Measurements from ENCODE around the gene CFP. TPM values are rescaled to one million over a fixed set of nuclear protein-coding genes. Genes with fewer than 3 reads are reported as not detected.

CFP gene
- total RNA-seq, 2 donors from 2014 or later = 13.1 to 18.9 TPM

GRCh38 chrX:47584714-47585113 lies 45.0 kb downstream of the CFP start:
- no peaks in the 10 kb centered on the region for H3K27me3 ChIP-seq (replicated peaks; ENCODE audit: insufficient read depth)
- H3K36me3 ChIP-seq = peaks cover 3% of the 10 kb centered on the region
- ATAC-seq (ENCODE audit: insufficient number of reproducible peaks, low FRiP score, low read depth) (no peak), DNase-seq (ENCODE audit: low spot score) (no peak)
- peaks cover 2 to 8% of the 10 kb centered on the region in 2 donors for H3K4me1 ChIP-seq (ENCODE audit: control insufficient read depth in 1 of 2, low read depth in 2 of 2)
- TF ChIP-seq, protein P1, sequence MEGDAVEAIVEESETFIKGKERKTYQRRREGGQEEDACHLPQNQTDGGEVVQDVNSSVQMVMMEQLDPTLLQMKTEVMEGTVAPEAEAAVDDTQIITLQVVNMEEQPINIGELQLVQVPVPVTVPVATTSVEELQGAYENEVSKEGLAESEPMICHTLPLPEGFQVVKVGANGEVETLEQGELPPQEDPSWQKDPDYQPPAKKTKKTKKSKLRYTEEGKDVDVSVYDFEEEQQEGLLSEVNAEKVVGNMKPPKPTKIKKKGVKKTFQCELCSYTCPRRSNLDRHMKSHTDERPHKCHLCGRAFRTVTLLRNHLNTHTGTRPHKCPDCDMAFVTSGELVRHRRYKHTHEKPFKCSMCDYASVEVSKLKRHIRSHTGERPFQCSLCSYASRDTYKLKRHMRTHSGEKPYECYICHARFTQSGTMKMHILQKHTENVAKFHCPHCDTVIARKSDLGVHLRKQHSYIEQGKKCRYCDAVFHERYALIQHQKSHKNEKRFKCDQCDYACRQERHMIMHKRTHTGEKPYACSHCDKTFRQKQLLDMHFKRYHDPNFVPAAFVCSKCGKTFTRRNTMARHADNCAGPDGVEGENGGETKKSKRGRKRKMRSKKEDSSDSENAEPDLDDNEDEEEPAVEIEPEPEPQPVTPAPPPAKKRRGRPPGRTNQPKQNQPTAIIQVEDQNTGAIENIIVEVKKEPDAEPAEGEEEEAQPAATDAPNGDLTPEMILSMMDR (IDR thresholded peaks at IDR 0.05) = no peak
- no peak overlapping the region for H3K4me3 ChIP-seq
- no peaks in the 10 kb centered on the region for H3K9me3 ChIP-seq
- peak overlapping the region in 1 of 2 donors; percentile 5 for H3K27ac ChIP-seq

DNA sequence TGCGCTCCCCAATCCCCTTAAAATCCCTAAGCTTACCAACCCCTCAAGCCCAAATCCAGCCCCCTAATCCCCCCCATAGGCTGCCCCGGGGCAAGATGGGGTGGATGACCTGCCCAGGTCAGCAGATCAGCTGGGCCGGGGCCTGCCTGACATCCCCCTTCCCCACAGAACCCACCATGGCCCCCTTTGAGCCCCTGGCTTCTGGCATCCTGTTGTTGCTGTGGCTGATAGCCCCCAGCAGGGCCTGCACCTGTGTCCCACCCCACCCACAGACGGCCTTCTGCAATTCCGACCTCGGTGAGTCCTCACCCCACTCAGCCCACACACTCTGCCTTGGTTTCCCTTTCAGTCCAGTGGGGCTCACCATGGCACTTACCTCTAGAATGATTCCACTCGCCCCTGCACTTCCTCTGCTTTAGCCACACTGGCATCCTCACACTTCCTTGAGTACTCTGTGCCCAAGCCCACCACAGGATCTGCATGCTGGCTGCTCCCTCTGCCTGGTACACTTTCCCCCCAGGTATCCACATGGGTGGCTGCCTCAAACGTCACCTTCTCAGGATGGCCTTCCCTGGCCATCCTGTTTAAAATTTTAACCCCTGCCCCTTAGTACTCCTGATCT lies 46.4 kb downstream of the CFP start:
- Histone ChIP-seq H3K27ac (peak overlapping the region; percentile 85 to 87), H3K9me3 (no peaks in the 10 kb centered on the region), H3K4me3 (peak overlapping the region; percentile 76), H3K27me3 (replicated peaks; ENCODE audit: insufficient read depth) (no peaks in the 10 kb centered on the region), H3K4me1 (ENCODE audit: control insufficient read depth in 1 of 2, low read depth in 2 of 2) (peaks cover 2 to 8% of the 10 kb centered on the region in 2 donors), H3K36me3 (peaks cover 3% of the 10 kb centered on the region)
- no peak for ATAC-seq (ENCODE audit: insufficient number of reproducible peaks, low FRiP score, low read depth)
- TF ChIP-seq, protein P1 (IDR thresholded peaks at IDR 0.05) = no peak
- no peak for DNase-seq (ENCODE audit: low spot score)

GRCh38 chrX:47581731-47582647 lies 47.7 kb downstream of the CFP start, which contains the start of gene TIMP1:
Gene TIMP1 (plus strand): TSS chrX:47582436. CDS start chrX:47583416, 980 bp downstream.
- Histone ChIP-seq H3K27ac (peak within 1 kb of the TSS; percentile 85 to 87), H3K9me3 (no peaks in the 10 kb centered on the region), H3K4me1 (ENCODE audit: control insufficient read depth in 1 of 2, low read depth in 2 of 2) (peaks cover 2 to 19% of the 10 kb centered on the region in 2 donors), H3K4me3 (peak within 1 kb of the TSS; percentile 76), H3K36me3 (peaks cover 3% of the 10 kb centered on the region), H3K27me3 (replicated peaks; ENCODE audit: insufficient read depth) (no peaks in the 10 kb centered on the region)
- TF ChIP-seq, protein P1 (IDR thresholded peaks at IDR 0.05) = no peak
- ATAC-seq (ENCODE audit: insufficient number of reproducible peaks, low FRiP score, low read depth) = peak; percentile 65
- DNase-seq (ENCODE audit: low spot score) = peak; percentile 87

DNA sequence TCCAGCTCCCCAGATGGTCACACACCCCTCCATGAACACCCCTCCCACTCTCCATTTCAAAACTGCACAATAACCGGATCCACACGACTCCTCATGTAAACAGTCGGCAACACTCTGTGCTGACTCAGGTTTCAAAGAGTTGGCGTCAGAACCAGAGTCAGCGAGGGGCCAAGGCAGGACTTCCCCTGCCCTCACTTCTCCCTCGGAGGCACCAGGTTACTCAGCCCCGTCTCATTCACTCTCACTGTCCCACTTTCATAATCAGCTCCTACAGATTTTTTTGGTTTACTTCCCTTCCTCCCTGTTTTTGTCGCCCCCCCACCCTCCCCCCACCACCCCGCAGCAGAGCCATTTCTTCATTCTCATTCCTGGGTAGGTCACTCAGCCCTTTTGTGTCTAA lies 50.2 kb downstream of the CFP start:
- TF ChIP-seq, protein P1 (IDR thresholded peaks at IDR 0.05) = no peak
- peaks cover 2 to 19% of the 10 kb centered on the region in 2 donors for H3K4me1 ChIP-seq (ENCODE audit: control insufficient read depth in 1 of 2, low read depth in 2 of 2)
- H3K9me3 ChIP-seq = no peaks in the 10 kb centered on the region
- no peaks in the 10 kb centered on the region for H3K27me3 ChIP-seq (replicated peaks; ENCODE audit: insufficient read depth)
- no peaks in the 10 kb centered on the region for H3K36me3 ChIP-seq
- H3K27ac ChIP-seq = no peak overlapping the region
- ATAC-seq (ENCODE audit: insufficient number of reproducible peaks, low FRiP score, low read depth) = no peak
- no peak overlapping the region for H3K4me3 ChIP-seq
- no peak for DNase-seq (ENCODE audit: low spot score)

DNA sequence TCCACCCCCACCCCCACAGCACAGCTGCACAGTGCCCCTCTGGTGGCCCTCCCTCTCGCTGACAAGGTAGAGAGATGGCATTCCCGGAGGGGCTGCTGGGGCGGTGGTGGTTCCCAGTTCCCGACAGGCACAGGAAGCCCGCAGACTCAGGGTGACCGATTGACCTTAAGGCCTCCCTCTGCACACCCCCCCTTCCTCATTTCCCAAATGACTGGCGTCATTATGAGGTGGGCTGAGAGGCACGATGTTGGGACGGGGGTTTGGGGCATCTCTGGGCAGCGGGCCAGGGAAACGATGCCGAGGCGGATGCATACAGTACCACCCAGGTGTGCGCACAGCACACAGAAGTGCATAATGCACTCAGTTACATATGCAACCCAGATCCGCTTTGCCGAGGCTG lies 51.0 kb downstream of the CFP start:
- no peak for ATAC-seq (ENCODE audit: insufficient number of reproducible peaks, low FRiP score, low read depth)
- no peaks in the 10 kb centered on the region for H3K9me3 ChIP-seq
- TF ChIP-seq, protein P1 (IDR thresholded peaks at IDR 0.05) = no peak
- DNase-seq (ENCODE audit: low spot score) = no peak
- H3K36me3 ChIP-seq = no peaks in the 10 kb centered on the region
- no peak overlapping the region for H3K4me3 ChIP-seq
- H3K27me3 ChIP-seq (replicated peaks; ENCODE audit: insufficient read depth) = no peaks in the 10 kb centered on the region
- H3K27ac ChIP-seq = no peak overlapping the region
- H3K4me1 ChIP-seq (ENCODE audit: control insufficient read depth in 1 of 2, low read depth in 2 of 2) = peaks cover under 1 to 27% of the 10 kb centered on the region in 2 donors
